K562 (cell line): Measurements from ENCODE around the gene CCT7. TPM values are rescaled to one million over a fixed set of nuclear protein-coding genes. Genes with fewer than 3 reads are reported as not detected.

Experiments
- EP400 ChIP-seq: fragments of 450-650 bp; IDR thresholded peaks from 2 replicates; pipeline ENCODE4 v1.6.1; 2017; ENCODE audit warnings: antibody characterized with exemption, mild to moderate bottlenecking, moderate library complexity
- ETV6 ChIP-seq, 3 experiments: fragments of 150-350 bp in 1 of 3; sonication (generic) in 1 of 3; formaldehyde crosslinking in 1 of 3; IDR thresholded peaks; 2 replicates each; pipeline versions ENCODE4 v1.6.1 to v1.8.0; 2014 to 2022; ENCODE audit warnings: borderline replicate concordance in 2 of 3, low read depth in 2 of 3, antibody characterized with exemption in 1 of 3, low read length in 1 of 3, mild to moderate bottlenecking in 1 of 3, missing genetic modification reagents in 1 of 3
- HDAC8 ChIP-seq: fragments of 450-650 bp; IDR thresholded peaks from 2 replicates; pipeline ENCODE4 v1.6.1; 2016; ENCODE audit warnings: mild to moderate bottlenecking, missing genetic modification characterization, moderate library complexity, missing compliant biosample characterization
- ILK ChIP-seq: fragments of 450-650 bp; IDR thresholded peaks from 2 replicates; pipeline ENCODE4 v1.6.1; 2016; ENCODE audit warnings: missing genetic modification characterization, low read depth, mild to moderate bottlenecking, missing compliant biosample characterization, moderate library complexity, borderline replicate concordance
- JUND ChIP-seq, 2 experiments: IDR thresholded peaks; 2 replicates in 1 of 2; 3 replicates in 1 of 2; pipeline ENCODE4 v1.6.1; 2011; ENCODE audit warnings: borderline replicate concordance in 2 of 2, low read depth in 2 of 2, low read length in 2 of 2, improper control_type of control experiment in 1 of 2, missing biosample characterization in 1 of 2, missing genetic modification characterization in 1 of 2, missing genetic modification reagents in 1 of 2
- MAZ ChIP-seq, 2 experiments: fragments of 450-650 bp in 1 of 2; sonication (generic) in 1 of 2; formaldehyde crosslinking; IDR thresholded peaks in 1 of 2; conservative IDR thresholded peaks in 1 of 2; 2 replicates each; pipeline versions ENCODE4 v1.4.0 to v1.5.0; 2020; ENCODE audit warnings: mild to moderate bottlenecking in 1 of 2, missing genetic modification reagents in 1 of 2
- MCM7 ChIP-seq, 2 experiments: fragments of 450-650 bp; IDR thresholded peaks; 2 replicates each; pipeline ENCODE4 v1.6.1; 2016 to 2018
- NR2C2 ChIP-seq, 2 experiments: fragments of 200-800 bp in 1 of 2; sonication (Bioruptor generic) in 1 of 2; sonication (generic) in 1 of 2; formaldehyde crosslinking in 1 of 2; IDR thresholded peaks; 2 replicates each; pipeline versions ENCODE4 v1.6.1 to v1.8.0; 2016 to 2022; ENCODE audit warnings: mild to moderate bottlenecking in 1 of 2, missing compliant biosample characterization in 1 of 2, missing genetic modification characterization in 1 of 2, missing genetic modification reagents in 1 of 2
- NR4A1 ChIP-seq, 2 experiments: fragments of 250-450 bp in 1 of 2; fragments of 450-650 bp in 1 of 2; sonication (Bioruptor Pico) in 1 of 2; IDR thresholded peaks; 2 replicates each; pipeline versions ENCODE4 v1.4.0 to v1.6.1; 2016 to 2020; ENCODE audit warnings: mild to moderate bottlenecking in 2 of 2, missing compliant biosample characterization in 1 of 2, missing genetic modification characterization in 1 of 2, moderate library complexity in 1 of 2
- NRF1 ChIP-seq, 2 experiments: fragments of 450-650 bp; IDR thresholded peaks in 1 of 2; conservative IDR thresholded peaks in 1 of 2; 2 replicates each; pipeline ENCODE4 v1.6.1; 2014; ENCODE audit warnings: mild to moderate bottlenecking in 2 of 2
- POLR2AphosphoS2 ChIP-seq: IDR thresholded peaks from 2 replicates; pipeline ENCODE4 v1.6.1; 2012; ENCODE audit warnings: low read length, improper control_type of control experiment
- POU5F1 ChIP-seq: fragments of 150-350 bp; IDR thresholded peaks from 2 replicates; pipeline ENCODE4 v1.6.1; 2014; ENCODE audit warnings: borderline replicate concordance, low read length, low read depth, mild to moderate bottlenecking; ENCODE audit not compliant: partially characterized antibody
- SAP30 ChIP-seq: fragments of 200-600 bp; sonication (generic); IDR thresholded peaks from 2 replicates; pipeline ENCODE4 v1.6.1; 2012; ENCODE audit warnings: borderline replicate concordance, low read depth, mild to moderate bottlenecking, moderate library complexity, low read length, control low read depth, inconsistent platforms; ENCODE audit not compliant: insufficient read depth, poor library complexity, severe bottlenecking
- ZBED1 ChIP-seq: IDR thresholded peaks from 2 replicates; pipeline ENCODE4 v1.6.1; 2014
- ZBTB26 ChIP-seq: fragments of 450-650 bp; formaldehyde crosslinking; IDR thresholded peaks from 2 replicates; pipeline ENCODE4 v1.4.0; 2022; ENCODE audit warnings: missing genetic modification characterization
- ZNF644 ChIP-seq: fragments of 200-800 bp; sonication (Bioruptor generic); IDR thresholded peaks from 2 replicates; pipeline ENCODE4 v1.6.1; 2016; ENCODE audit warnings: low read depth, missing genetic modification characterization, missing compliant biosample characterization
- ZNF75A ChIP-seq: fragments of 450-650 bp; formaldehyde crosslinking; IDR thresholded peaks from 2 replicates; pipeline ENCODE4 v1.4.0; 2020; ENCODE audit warnings: mild to moderate bottlenecking
- ZNF764 ChIP-seq: fragments of 250-450 bp; sonication (Bioruptor Pico); IDR thresholded peaks from 2 replicates; pipeline ENCODE4 v1.4.0; 2020; ENCODE audit warnings: low read depth, mild to moderate bottlenecking, moderate library complexity
- polyA plus RNA-seq, 8 experiments: library from polyadenylated mRNA; depleted of rRNA in 4 of 8; stranded (reverse) in 5 of 8; unstranded in 3 of 8; fragments of >200 nt; fragmentation: Nextera tagmentation in 2 of 8; fragmentation: Illumina TruSeq in 1 of 8; extraction: Ambion mirVana in 2 of 8; extraction: Trizol in 1 of 8; gene quantifications; 2 replicates each; pipeline versions ENCODE4 v1.2.1 to v1.2.3, GENCODE V29; 2011 to 2014; ENCODE audit warnings: inconsistent platforms in 1 of 8, missing spikeins in 1 of 8
- total RNA-seq, 7 experiments: library from RNA; depleted of rRNA in 6 of 7; stranded (reverse); fragments of >200 nt in 6 of 7; fragmentation: Illumina TruSeq in 2 of 7; extraction: Trizol in 2 of 7; gene quantifications; 2 replicates each; pipeline versions ENCODE4 v1.2.1 to v1.2.3, GENCODE V29; 2011 to 2021; ENCODE audit warnings: low replicate concordance in 1 of 7
- TF ChIP-seq, protein P1 (sequence below), 3 experiments: fragments of 200-800 bp in 1 of 3; fragments of 250-450 bp in 1 of 3; fragments of 450-650 bp in 1 of 3; sonication (Bioruptor Pico) in 1 of 3; sonication (Bioruptor generic) in 1 of 3; formaldehyde crosslinking in 1 of 3; IDR thresholded peaks; 2 replicates each; pipeline versions ENCODE4 v1.6.1 to v1.8.0; 2016 to 2022; ENCODE audit warnings: mild to moderate bottlenecking in 2 of 3, missing genetic modification characterization in 2 of 3, missing compliant biosample characterization in 1 of 3, moderate library complexity in 1 of 3

Gene CCT7
- total and polyA plus RNA-seq, 9 of the 15 experiments (the other 6 are each of a cell fraction or from before 2014, with no cell fraction given), result 326 to 856 (median 638) TPM

DNA sequence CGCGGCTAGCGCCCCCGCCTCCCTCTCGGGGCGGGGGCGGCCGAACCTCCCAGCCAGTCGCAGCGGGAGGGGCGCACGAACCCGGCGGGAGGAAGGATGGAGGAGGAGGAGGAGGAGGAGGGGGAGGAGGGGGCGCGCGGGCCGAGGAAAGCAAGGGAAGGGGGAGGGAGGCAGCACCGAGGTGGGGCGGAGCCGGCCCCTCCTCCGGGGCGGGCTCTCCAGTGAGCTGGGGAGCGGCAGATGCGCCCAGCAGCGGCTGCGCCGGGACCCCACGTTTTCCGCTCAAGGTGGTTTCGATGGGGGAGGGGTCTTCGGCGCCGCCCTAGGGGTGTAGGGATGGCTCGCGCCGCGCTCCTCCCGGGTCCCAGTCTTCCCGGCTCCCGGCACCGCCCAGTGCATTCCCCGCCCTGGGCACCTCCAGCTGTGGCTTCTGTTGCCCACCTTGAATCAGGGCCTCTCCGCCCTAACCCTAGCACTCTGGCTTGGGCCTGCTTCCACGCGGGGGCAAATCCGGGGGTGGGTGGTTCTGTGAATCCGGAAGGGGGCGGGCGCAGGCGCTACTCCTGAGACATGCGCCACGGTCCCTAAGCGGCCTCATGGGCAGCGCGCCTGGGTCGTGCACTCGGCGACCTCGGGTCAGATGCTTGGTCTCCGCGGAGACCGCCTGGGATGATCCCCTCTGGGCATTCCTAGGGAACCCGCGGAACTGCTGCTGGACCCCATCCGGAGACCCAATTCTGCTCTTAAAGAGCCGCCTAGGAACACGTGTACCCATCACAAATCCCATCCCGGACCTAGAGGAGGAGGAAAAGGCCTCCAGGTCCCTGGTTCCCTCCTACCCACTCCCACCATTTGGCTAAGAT lies 50.4 kb downstream of the CCT7 start, which contains the start of gene FBXO41 (continued):
- TF ChIP-seq, protein P1, sequence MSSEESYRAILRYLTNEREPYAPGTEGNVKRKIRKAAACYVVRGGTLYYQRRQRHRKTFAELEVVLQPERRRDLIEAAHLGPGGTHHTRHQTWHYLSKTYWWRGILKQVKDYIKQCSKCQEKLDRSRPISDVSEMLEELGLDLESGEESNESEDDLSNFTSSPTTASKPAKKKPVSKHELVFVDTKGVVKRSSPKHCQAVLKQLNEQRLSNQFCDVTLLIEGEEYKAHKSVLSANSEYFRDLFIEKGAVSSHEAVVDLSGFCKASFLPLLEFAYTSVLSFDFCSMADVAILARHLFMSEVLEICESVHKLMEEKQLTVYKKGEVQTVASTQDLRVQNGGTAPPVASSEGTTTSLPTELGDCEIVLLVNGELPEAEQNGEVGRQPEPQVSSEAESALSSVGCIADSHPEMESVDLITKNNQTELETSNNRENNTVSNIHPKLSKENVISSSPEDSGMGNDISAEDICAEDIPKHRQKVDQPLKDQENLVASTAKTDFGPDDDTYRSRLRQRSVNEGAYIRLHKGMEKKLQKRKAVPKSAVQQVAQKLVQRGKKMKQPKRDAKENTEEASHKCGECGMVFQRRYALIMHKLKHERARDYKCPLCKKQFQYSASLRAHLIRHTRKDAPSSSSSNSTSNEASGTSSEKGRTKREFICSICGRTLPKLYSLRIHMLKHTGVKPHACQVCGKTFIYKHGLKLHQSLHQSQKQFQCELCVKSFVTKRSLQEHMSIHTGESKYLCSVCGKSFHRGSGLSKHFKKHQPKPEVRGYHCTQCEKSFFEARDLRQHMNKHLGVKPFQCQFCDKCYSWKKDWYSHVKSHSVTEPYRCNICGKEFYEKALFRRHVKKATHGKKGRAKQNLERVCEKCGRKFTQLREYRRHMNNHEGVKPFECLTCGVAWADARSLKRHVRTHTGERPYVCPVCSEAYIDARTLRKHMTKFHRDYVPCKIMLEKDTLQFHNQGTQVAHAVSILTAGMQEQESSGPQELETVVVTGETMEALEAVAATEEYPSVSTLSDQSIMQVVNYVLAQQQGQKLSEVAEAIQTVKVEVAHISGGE (CRISPR knock-in tag; IDR thresholded peaks at IDR 0.05), result no peak
- TF ChIP-seq MCM7 (IDR thresholded peaks at IDR 0.05) (no peak), POLR2AphosphoS2 (no peak), EP400 (peak; percentile 56), JUND (IDR thresholded peaks at IDR 0.05; ENCODE audit: borderline replicate concordance, low read depth, low read length) (no peak), JUND (tag; IDR thresholded peaks at IDR 0.05; ENCODE audit: borderline replicate concordance, low read depth, low read length) (no peak), ZNF764 (CRISPR knock-in tag) (no peak), NRF1 (conservative IDR thresholded peaks at IDR 0.05 in 1 of 2, IDR thresholded peaks at IDR 0.05 in 1 of 2) (peak; percentile 74 to 78), ILK (no peak), SAP30 (no peak), NR2C2 (CRISPR knock-in tag; IDR thresholded peaks at IDR 0.05) (no peak), NR2C2 (tag; IDR thresholded peaks at IDR 0.05) (0 out of 2 replicates have a peak, but pooled peaks have one; percentile 20), HDAC8 (no peak), ZNF644 (no peak), POU5F1 (no peak), ZBED1 (0 out of 2 replicates have a peak, but pooled peaks have one; percentile 20), ZNF75A (no peak), ETV6 (IDR thresholded peaks at IDR 0.05; ENCODE audit: borderline replicate concordance in 1 of 2, low read depth in 2 of 2, low read length in 1 of 2) (no peak), ETV6 (CRISPR knock-in tag; IDR thresholded peaks at IDR 0.05; ENCODE audit: borderline replicate concordance) (no peak), NR4A1 (CRISPR knock-in tag; IDR thresholded peaks at IDR 0.05) (no peak), NR4A1 (tag; IDR thresholded peaks at IDR 0.05) (no peak), MAZ (CRISPR knock-in tag; conservative IDR thresholded peaks at IDR 0.05 in 1 of 2, IDR thresholded peaks at IDR 0.05 in 1 of 2) (0 out of 4 replicates have a peak, but pooled peaks of 1 of the 2 experiments have one; percentile 44), ZBTB26 (no peak)
